Measurements from ENCODE around the gene CLDN1. TPM values are rescaled to one million over a fixed set of nuclear protein-coding genes. Genes with fewer than 3 reads are reported as not detected.

CLDN1 gene
- total RNA-seq, 2 experiments from 2014 or later = 1.6 TPM

- Mint-ChIP-seq H3K4me3 (no peak overlapping the region), H3K36me3 (ENCODE audit: low read depth) (no peaks in the 10 kb centered on the region), H3K27me3 (peaks cover 8% of the 10 kb centered on the region), H3K27ac (no peak overlapping the region), H3K9me3 (ENCODE audit: low read depth) (no peaks in the 10 kb centered on the region), H3K4me1 (no peaks in the 10 kb centered on the region)
- DNase-seq (no peak), ATAC-seq (no peak)
- POLR2A ChIA-PET = no interaction called here
- CTCF ChIA-PET = interaction anchor here (0.6 kb wide), 1 partner anchor 252 kb away, joined by 3 read pairs; no protein-coding TSS in a partner anchor
- intact Hi-C loops (cut with DNase I, micrococcal nuclease) = no loop called here
Measured at GRCh38 chr3:190265126-190265525, 57.1 kb downstream of the CLDN1 start.

- no peak overlapping the region for H3K4me3 Mint-ChIP-seq
- ChIA-PET CTCF (no interaction called here), POLR2A (no interaction called here)
- H3K27ac Mint-ChIP-seq = no peak overlapping the region
- peaks cover 7% of the 10 kb centered on the region for H3K27me3 Mint-ChIP-seq
- no peaks in the 10 kb centered on the region for H3K4me1 Mint-ChIP-seq
- H3K36me3 Mint-ChIP-seq (ENCODE audit: low read depth) = no peaks in the 10 kb centered on the region
- ATAC-seq = no peak
- no peaks in the 10 kb centered on the region for H3K9me3 Mint-ChIP-seq (ENCODE audit: low read depth)
- no peak for DNase-seq
- intact Hi-C loops (cut with DNase I, micrococcal nuclease) = no loop called here
Measured at GRCh38 chr3:190261740-190262139, 60.5 kb downstream of the CLDN1 start.

- DNase-seq (no peak), ATAC-seq (no peak)
- Mint-ChIP-seq H3K4me3 (no peak overlapping the region), H3K27ac (no peak overlapping the region), H3K9me3 (ENCODE audit: low read depth) (no peaks in the 10 kb centered on the region), H3K27me3 (peaks cover 7% of the 10 kb centered on the region), H3K36me3 (ENCODE audit: low read depth) (no peaks in the 10 kb centered on the region), H3K4me1 (no peaks in the 10 kb centered on the region)
- intact Hi-C loops (cut with DNase I, micrococcal nuclease) = no loop called here
- ChIA-PET CTCF (interaction anchor here (0.6 kb wide), 1 partner anchor 165 kb away, joined by 3 read pairs; no protein-coding TSS in a partner anchor), POLR2A (no interaction called here)
Measured at GRCh38 chr3:190261015-190261414, 61.2 kb downstream of the CLDN1 start.

- H3K27ac Mint-ChIP-seq = no peak overlapping the region
Measured at GRCh38 chr3:190260301-190260700, 61.9 kb downstream of the CLDN1 start.

GRCh38 chr3:190258634-190259033 lies 63.6 kb downstream of the CLDN1 start:
- no peak for DNase-seq
- POLR2A ChIA-PET = no interaction called here
- no peaks in the 10 kb centered on the region for H3K9me3 Mint-ChIP-seq (ENCODE audit: low read depth)
- H3K27ac Mint-ChIP-seq = no peak overlapping the region
- intact Hi-C loops (cut with DNase I, micrococcal nuclease) = no loop called here
- CTCF ChIA-PET = no interaction called here
- H3K27me3 Mint-ChIP-seq = peaks cover 4% of the 10 kb centered on the region
- H3K4me1 Mint-ChIP-seq = no peaks in the 10 kb centered on the region
- ATAC-seq = no peak
- no peak overlapping the region for H3K4me3 Mint-ChIP-seq
- no peaks in the 10 kb centered on the region for H3K36me3 Mint-ChIP-seq (ENCODE audit: low read depth)

More at GRCh38 chr3:190260301-190260700, 61.9 kb downstream of the CLDN1 start:
- ATAC-seq (no peak), DNase-seq (no peak)
- H3K4me1 Mint-ChIP-seq = no peaks in the 10 kb centered on the region
- ChIA-PET POLR2A (no interaction called here), CTCF (interaction anchor here (0.6 kb wide), 1 partner anchor 165 kb away, joined by 3 read pairs; no protein-coding TSS in a partner anchor)
- H3K4me3 Mint-ChIP-seq = no peak overlapping the region
- no peaks in the 10 kb centered on the region for H3K9me3 Mint-ChIP-seq (ENCODE audit: low read depth)
- no peaks in the 10 kb centered on the region for H3K36me3 Mint-ChIP-seq (ENCODE audit: low read depth)
- intact Hi-C loops (cut with DNase I, micrococcal nuclease) = no loop called here
- peaks cover 7% of the 10 kb centered on the region for H3K27me3 Mint-ChIP-seq

Other genes starting within 250 kb of the CLDN1 start
- gene P3H2, start 201.5 kb downstream of the CLDN1 start, total RNA-seq = not detected
- gene CLDN16, start 65.7 kb upstream of the CLDN1 start, total RNA-seq = not detected
- gene TMEM207, start 127.5 kb upstream of the CLDN1 start, total RNA-seq = not detected
- 10 to 100 TPM; 12.1 to 16.1 TPM for gene IL1RAP, start 191.6 kb upstream of the CLDN1 start, total RNA-seq

All from activated CD4-positive, alpha-beta T cell treated with anti-CD3 and anti-CD28 coated beads for 36 hours (primary cell).